DND-41 (cell line): ENCODE measurements around the gene DNASE1L3.

ENCODE experiments used
- EZH2 ChIP-seq: IDR thresholded peaks from 3 replicates; pipeline ENCODE4 v1.6.1; 2012; ENCODE audit warnings: borderline replicate concordance, low read depth, mild to moderate bottlenecking, moderate library complexity, low read length, inconsistent platforms; ENCODE audit not compliant: severe bottlenecking
- TF ChIP-seq, protein P1 (sequence below): IDR thresholded peaks from 2 replicates; pipeline ENCODE4 v1.5.1; 2012; ENCODE audit warnings: borderline replicate concordance, low read length, moderate library complexity, mild to moderate bottlenecking; ENCODE audit not compliant: poor library complexity, severe bottlenecking; ENCODE audit errors: extremely low read depth

GRCh38 chr3:58155838-58156237 is 54.9 kb downstream of the DNASE1L3 start:
- TF ChIP-seq, protein P1, sequence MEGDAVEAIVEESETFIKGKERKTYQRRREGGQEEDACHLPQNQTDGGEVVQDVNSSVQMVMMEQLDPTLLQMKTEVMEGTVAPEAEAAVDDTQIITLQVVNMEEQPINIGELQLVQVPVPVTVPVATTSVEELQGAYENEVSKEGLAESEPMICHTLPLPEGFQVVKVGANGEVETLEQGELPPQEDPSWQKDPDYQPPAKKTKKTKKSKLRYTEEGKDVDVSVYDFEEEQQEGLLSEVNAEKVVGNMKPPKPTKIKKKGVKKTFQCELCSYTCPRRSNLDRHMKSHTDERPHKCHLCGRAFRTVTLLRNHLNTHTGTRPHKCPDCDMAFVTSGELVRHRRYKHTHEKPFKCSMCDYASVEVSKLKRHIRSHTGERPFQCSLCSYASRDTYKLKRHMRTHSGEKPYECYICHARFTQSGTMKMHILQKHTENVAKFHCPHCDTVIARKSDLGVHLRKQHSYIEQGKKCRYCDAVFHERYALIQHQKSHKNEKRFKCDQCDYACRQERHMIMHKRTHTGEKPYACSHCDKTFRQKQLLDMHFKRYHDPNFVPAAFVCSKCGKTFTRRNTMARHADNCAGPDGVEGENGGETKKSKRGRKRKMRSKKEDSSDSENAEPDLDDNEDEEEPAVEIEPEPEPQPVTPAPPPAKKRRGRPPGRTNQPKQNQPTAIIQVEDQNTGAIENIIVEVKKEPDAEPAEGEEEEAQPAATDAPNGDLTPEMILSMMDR, result no peak
- TF ChIP-seq EZH2, result no peak
